AG09309 (cell line): ENCODE results near the gene ZFP36L1.

Experiments used
- DNase-seq: peaks from one replicate; pipeline ENCODE4 v3.0.0-alpha.2; 2010; ENCODE audit warnings: low read depth
- H3K4me3 ChIP-seq: 2 replicates; pipeline ENCODE4 v1.5.1; 2011; ENCODE audit warnings: mild to moderate bottlenecking, low read depth, low read length, moderate library complexity; ENCODE audit not compliant: control insufficient read depth
- TF ChIP-seq, protein P1 (sequence below): IDR thresholded peaks from 2 replicates; pipeline ENCODE4 v1.5.1; 2011; ENCODE audit warnings: mild to moderate bottlenecking, low read depth, low read length, inconsistent platforms; ENCODE audit not compliant: insufficient read depth, control insufficient read depth; ENCODE audit errors: missing control alignments

Gene ZFP36L1

DNA sequence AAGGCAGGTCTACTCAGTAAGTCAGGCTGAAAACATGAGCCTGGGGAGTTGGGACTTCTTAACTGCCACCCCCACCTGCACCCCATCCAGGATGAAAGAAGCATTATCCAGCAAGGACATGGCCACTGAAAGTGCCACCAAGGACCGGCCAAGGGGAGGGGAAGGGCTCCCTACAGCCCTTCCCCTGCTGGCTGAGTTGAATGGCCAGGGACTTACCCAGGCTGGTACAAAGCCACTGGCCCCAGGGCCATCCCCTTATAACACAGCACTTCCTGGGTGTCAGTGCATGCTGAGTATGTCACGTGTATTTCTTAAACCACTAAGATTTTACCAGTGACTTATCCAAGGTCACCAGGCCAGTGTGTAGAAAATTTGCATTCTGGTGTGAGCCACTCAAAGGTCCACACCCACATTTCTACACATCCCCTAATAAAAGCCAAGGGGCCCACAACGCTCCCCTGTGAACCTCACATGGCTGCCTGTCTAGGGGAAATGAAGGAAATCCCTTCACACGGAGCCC lies 29.3 kb upstream of the ZFP36L1 start:
- no peak overlapping the region for H3K4me3 ChIP-seq
- no peak for DNase-seq
- TF ChIP-seq, protein P1, sequence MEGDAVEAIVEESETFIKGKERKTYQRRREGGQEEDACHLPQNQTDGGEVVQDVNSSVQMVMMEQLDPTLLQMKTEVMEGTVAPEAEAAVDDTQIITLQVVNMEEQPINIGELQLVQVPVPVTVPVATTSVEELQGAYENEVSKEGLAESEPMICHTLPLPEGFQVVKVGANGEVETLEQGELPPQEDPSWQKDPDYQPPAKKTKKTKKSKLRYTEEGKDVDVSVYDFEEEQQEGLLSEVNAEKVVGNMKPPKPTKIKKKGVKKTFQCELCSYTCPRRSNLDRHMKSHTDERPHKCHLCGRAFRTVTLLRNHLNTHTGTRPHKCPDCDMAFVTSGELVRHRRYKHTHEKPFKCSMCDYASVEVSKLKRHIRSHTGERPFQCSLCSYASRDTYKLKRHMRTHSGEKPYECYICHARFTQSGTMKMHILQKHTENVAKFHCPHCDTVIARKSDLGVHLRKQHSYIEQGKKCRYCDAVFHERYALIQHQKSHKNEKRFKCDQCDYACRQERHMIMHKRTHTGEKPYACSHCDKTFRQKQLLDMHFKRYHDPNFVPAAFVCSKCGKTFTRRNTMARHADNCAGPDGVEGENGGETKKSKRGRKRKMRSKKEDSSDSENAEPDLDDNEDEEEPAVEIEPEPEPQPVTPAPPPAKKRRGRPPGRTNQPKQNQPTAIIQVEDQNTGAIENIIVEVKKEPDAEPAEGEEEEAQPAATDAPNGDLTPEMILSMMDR, result no peak

- no peak for DNase-seq
- no peak overlapping the region for H3K4me3 ChIP-seq
- TF ChIP-seq, protein P1, result no peak
Observed at GRCh38 chr14:68820999-68821683, 28.3 kb upstream of the ZFP36L1 start.

GRCh38 chr14:68820536-68820935 lies 27.7 kb upstream of the ZFP36L1 start:
- TF ChIP-seq, protein P1, result no peak
- DNase-seq, result no peak
- H3K4me3 ChIP-seq, result no peak overlapping the region

DNA sequence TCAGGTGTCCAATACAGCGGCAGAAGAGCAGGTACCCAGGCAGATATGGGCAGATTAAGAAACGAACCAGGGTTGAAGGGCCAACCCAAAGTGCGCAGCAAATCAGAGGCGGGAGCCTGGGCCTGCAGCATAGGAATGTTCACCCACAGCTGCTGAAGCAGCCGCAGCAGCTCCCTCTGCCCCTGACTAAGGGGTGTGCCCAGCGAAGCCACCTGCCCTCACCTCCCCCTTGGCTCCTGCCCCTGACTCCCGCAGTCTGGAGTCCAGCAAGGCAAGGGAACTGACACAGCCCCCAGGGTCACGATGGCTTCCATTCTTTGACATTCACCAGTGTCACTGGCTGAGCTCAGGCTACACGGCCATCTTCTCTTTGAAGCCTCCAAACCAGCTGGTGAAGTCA lies 27.3 kb upstream of the ZFP36L1 start:
- H3K4me3 ChIP-seq, result no peak overlapping the region
- TF ChIP-seq, protein P1, result no peak
- no peak for DNase-seq

GRCh38 chr14:68819260-68819691 lies 26.4 kb upstream of the ZFP36L1 start:
- TF ChIP-seq, protein P1, result no peak
- DNase-seq, result no peak

DNA sequence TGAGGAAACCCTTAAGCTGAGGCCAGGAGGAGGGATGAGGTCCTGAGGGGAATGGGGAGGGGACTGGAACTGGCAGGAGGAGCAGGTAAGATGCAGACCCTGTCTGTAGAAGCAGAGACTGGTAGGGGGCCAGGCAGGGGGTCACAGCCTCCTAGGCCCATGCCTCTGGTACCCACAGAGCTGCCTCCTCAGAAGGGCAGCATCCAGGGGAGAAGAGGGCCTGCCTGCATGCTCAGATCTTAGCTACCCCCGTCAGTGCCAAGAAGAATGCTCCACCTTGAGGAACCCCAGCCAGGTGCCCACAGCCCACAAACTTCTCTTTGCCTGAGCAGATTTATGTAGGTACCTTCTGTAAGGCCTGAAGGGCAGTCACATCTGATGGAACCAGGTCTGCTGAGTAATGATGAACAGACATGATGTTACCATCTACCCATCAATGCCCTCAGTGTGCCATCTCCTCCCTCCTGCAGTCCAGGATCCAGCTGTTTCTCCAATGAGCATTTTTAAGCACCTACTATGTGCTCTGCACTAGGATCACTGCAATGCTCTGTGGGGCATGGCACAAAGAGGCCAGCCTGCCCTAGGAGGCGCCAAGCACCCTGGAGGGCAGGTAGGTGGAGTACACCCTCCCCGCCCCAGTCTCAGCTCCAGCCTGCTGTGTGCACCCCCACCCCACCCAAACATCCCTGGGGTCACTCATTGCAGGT lies 24.8 kb upstream of the ZFP36L1 start:
- TF ChIP-seq, protein P1, result no peak
- H3K4me3 ChIP-seq, result no peak overlapping the region

More at GRCh38 chr14:68819260-68819691, 26.4 kb upstream of the ZFP36L1 start:
- H3K4me3 ChIP-seq, result no peak overlapping the region

More for the DNA sequence above, 24.8 kb upstream of the ZFP36L1 start:
- no peak for DNase-seq
